Fibroblast of skin of abdomen (primary cell): Measurements from ENCODE around the gene PLCG1.

Experiments used
- DNase-seq: peaks from one replicate; pipeline ENCODE4 v3.0.0-alpha.2; 2013

Gene PLCG1

DNA sequence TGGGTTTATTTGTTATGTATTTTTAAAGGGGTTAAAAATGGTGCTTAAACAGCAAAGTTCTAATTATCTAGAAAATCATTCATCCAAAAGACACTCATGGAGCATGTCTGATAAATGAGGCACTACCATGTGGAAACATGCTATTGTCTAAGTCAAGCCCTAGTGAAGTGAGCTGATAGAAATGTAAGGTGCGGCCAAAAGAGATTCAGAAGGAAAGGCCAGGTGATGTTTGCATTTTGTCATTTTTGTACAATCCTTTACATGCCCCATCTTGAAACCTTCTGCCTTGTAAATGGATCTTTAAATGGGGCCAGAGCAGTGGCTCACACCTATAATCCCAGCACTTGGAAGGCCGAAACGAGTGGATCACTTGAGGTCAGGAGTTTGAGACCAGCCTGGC is 77.3 kb downstream of the PLCG1 start:
- no peak for DNase-seq

GRCh38 chr20:41217422-41217821 is 80.1 kb downstream of the PLCG1 start:
- DNase-seq, result no peak

DNA sequence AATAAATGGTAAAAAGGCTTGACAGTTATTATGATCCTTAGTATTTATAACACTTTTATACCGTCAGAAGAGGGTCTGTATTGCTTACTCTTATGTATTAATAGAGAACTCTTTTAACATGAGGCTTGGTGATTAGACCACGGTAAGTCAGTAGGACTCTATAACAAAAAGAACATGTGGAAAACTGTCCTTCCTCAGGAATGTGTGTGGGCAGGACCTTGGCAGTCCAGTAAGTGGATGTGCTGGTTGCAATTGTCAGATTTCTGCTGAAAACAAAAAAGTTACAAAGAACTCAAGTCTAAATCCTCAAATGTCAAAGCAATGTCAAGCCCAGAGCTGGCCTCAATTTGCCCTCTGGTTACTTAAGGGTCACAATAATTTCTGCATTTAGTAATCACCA is 81.1 kb downstream of the PLCG1 start:
- peak; percentile 39 for DNase-seq

DNA sequence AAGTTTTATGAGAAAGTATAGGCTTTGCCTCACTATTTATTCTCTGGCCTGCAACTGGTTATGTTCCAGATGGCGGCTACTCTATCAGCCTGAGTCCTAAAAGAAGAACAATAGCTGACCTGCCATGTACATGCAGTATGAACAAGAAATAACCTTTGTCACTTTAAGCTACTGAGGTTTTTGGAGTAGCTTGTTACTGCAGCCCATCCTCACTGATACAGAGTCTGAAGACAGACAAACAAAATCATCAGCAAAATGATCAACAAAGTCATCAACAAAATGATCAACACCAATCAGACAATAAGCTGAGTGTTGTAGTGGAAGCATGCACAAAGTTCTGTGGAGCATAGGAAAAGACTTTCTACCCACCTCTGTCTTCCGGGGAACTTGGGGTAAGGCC is 82.5 kb downstream of the PLCG1 start:
- DNase-seq, result no peak

DNA sequence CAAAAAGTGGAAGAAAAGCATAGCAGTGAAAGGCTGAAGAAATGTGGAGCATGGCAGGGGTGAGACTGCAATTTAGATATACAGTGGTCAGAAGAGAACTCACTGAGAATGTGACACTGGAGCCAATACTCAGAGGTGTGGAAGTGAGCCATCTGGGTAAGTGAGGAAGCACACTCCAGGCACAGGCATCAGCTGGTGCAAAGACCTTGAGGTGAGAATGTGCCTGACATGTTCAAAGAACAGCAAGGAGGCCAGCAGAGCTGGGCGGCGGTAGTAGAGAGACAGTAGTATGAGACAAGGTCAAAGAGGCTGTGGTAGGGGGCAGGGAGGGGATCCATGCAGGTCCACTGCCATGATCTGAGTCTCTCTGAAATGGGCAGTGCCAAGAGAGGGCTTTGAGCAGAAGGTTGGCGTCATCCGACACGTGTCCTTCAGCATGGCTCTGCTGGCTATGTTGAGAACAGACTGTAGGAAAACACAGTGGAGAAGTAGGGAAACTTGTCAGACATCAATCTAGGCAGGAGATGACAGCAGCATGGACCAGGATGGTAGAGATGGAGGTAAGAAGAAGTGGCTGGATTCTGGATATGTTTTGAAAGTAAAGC is 84.4 kb downstream of the PLCG1 start:
- no peak for DNase-seq

- DNase-seq, result no peak
Observed at GRCh38 chr20:41222296-41222695, 85.0 kb downstream of the PLCG1 start.

DNA sequence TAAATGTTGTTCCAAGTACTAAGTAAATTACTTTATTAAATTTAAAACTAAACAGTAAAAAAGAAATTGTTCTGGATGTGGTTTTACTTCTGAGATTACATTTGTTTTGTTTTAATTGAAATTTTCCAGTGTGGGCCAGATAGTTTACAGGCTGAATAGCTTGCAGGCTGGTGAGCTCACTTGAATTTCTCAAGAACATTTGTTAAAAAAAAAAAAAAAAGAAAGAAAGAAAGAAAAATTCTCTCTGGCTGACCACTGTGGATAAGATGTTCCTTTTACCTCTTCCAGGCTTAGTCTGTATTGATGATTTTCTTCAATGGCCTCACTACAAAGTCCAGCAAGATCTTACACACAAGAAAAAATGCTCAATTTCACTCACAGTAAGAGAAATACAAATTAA is 85.4 kb downstream of the PLCG1 start:
- no peak for DNase-seq

- no peak for DNase-seq
Observed at GRCh38 chr20:41223112-41223511, 85.8 kb downstream of the PLCG1 start.

DNA sequence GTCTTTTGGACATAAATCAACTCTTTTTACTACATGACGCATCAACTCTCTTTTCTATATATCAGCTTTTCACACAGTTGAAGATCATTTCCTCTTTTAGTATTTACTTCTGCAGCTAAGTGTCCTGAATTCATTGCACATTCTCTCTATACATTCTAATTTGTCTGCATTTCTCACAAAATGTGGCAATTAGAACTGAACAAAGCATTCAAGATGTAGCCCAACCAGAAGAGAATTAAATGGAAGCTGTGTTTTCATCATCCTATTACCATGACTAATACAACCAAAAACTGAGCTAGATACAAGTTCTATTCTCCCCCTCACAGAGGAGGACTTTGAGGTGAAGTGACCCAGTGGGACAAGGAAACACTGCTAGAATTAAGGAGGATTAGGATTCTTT is 86.9 kb downstream of the PLCG1 start:
- no peak for DNase-seq

DNA sequence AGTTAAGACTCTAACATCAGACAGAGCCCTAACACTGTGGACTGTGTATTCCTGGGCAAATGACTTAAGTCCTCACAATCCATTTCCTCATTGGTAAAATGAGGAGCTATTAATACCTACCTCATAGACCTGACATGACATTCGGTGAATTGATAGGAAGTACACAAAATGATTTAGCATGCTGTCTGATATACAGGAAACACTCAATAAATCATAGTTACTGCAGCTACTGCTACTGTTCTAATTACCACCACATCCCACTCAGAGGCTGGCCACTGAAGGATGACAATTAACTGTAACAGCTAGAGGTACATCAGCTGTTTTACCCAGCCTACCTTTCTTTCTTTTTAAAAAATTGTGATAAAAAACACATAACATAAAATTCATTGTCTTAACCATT is 87.7 kb downstream of the PLCG1 start:
- DNase-seq, result no peak

- no peak for DNase-seq
Observed at GRCh38 chr20:41226426-41226825, 89.1 kb downstream of the PLCG1 start.
